ENCODE data around the gene KIF6.

- TF ChIP-seq, protein P1, sequence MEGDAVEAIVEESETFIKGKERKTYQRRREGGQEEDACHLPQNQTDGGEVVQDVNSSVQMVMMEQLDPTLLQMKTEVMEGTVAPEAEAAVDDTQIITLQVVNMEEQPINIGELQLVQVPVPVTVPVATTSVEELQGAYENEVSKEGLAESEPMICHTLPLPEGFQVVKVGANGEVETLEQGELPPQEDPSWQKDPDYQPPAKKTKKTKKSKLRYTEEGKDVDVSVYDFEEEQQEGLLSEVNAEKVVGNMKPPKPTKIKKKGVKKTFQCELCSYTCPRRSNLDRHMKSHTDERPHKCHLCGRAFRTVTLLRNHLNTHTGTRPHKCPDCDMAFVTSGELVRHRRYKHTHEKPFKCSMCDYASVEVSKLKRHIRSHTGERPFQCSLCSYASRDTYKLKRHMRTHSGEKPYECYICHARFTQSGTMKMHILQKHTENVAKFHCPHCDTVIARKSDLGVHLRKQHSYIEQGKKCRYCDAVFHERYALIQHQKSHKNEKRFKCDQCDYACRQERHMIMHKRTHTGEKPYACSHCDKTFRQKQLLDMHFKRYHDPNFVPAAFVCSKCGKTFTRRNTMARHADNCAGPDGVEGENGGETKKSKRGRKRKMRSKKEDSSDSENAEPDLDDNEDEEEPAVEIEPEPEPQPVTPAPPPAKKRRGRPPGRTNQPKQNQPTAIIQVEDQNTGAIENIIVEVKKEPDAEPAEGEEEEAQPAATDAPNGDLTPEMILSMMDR (IDR thresholded peaks at IDR 0.05): no peak
- TF ChIP-seq POLR2A (IDR thresholded peaks at IDR 0.05) (no peak), POLR2AphosphoS5 (IDR thresholded peaks at IDR 0.05) (no peak)
These were observed 122.3 kb downstream of the KIF6 start for GRCh38 chr6:39602601-39603519.
